ENCODE measurements around the gene OSBPL2. TPM values are rescaled to one million over a fixed set of nuclear protein-coding genes. Genes with fewer than 3 reads are reported as not detected.

The OSBPL2 gene
- total and polyA plus RNA-seq, 7 experiments from 2014 or later = 14.6 to 80.8 (median 58.3) TPM

- Histone ChIP-seq H3K27me3 (ENCODE audit: control insufficient read depth in 2 of 2, insufficient read depth in 2 of 2, low read length in 2 of 2) (no peaks in the 10 kb centered on the region), H3K36me3 (ENCODE audit: control insufficient read depth in 2 of 3, insufficient read depth in 3 of 3, low read length in 3 of 3) (peaks cover 0 to 17% (median 4%) of the 10 kb centered on the region in 3 experiments), H3K9me3 (ENCODE audit: control insufficient read depth in 2 of 3, low read length in 3 of 3) (no peaks in the 10 kb centered on the region), H3K4me3 (ENCODE audit: low read length) (no peak overlapping the region), H3K4me1 (ENCODE audit: control insufficient read depth in 2 of 2, insufficient read depth in 2 of 2, low read length in 2 of 2) (no peaks in the 10 kb centered on the region), H3K27ac (ENCODE audit: low read depth, low read length) (no peak overlapping the region)
- intact Hi-C loops (cut with micrococcal nuclease) = no loop called here
- H3K9me3 Mint-ChIP-seq = no peaks in the 10 kb centered on the region
- H3K27ac Mint-ChIP-seq = no peak overlapping the region
- peaks cover 0 to 8% (median 3%) of the 10 kb centered on the region in 5 donors for H3K36me3 Mint-ChIP-seq
- DNase-seq (no peak), ATAC-seq (no peak)
- H3K4me1 Mint-ChIP-seq = no peaks in the 10 kb centered on the region
- H3K4me3 Mint-ChIP-seq = no peak overlapping the region
- CTCF ChIA-PET = no interaction called here
- POLR2A ChIA-PET = no interaction called here
- no peaks in the 10 kb centered on the region for H3K27me3 Mint-ChIP-seq
Measured at GRCh38 chr20:62312662-62312977, 74.3 kb downstream of the OSBPL2 start.

- H3K9me3 ChIP-seq (ENCODE audit: control insufficient read depth in 2 of 3, low read length in 3 of 3) = no peaks in the 10 kb centered on the region
- intact Hi-C loops (cut with micrococcal nuclease) = no loop called here
- no peak overlapping the region for H3K27ac ChIP-seq (ENCODE audit: low read depth, low read length)
- no peaks in the 10 kb centered on the region for H3K4me1 ChIP-seq (ENCODE audit: control insufficient read depth in 2 of 2, insufficient read depth in 2 of 2, low read length in 2 of 2)
- no peaks in the 10 kb centered on the region for H3K27me3 Mint-ChIP-seq
- H3K4me3 Mint-ChIP-seq = no peak overlapping the region
- H3K27me3 ChIP-seq (ENCODE audit: control insufficient read depth in 2 of 2, insufficient read depth in 2 of 2, low read length in 2 of 2) = no peaks in the 10 kb centered on the region
- no peaks in the 10 kb centered on the region for H3K9me3 Mint-ChIP-seq
- DNase-seq = no peak
- ChIA-PET POLR2A (no interaction called here), CTCF (no interaction called here)
- peaks cover 0 to 13% (median 4%) of the 10 kb centered on the region in 3 experiments for H3K36me3 ChIP-seq (ENCODE audit: control insufficient read depth in 2 of 3, insufficient read depth in 3 of 3, low read length in 3 of 3)
- no peaks in the 10 kb centered on the region for H3K4me1 Mint-ChIP-seq
- H3K36me3 Mint-ChIP-seq = peaks cover 0 to 8% (median 3%) of the 10 kb centered on the region in 5 donors
- ATAC-seq = no peak
- no peak overlapping the region for H3K27ac Mint-ChIP-seq
- H3K4me3 ChIP-seq (ENCODE audit: low read length) = no peak overlapping the region
Measured at GRCh38 chr20:62313021-62313420, 74.7 kb downstream of the OSBPL2 start.

- no peaks in the 10 kb centered on the region for H3K9me3 Mint-ChIP-seq
- ChIA-PET POLR2A (no interaction called here), CTCF (no interaction called here)
- H3K27me3 Mint-ChIP-seq = no peaks in the 10 kb centered on the region
- ATAC-seq (no peak), DNase-seq (no peak)
- no peaks in the 10 kb centered on the region for H3K4me1 Mint-ChIP-seq
- no peak overlapping the region for H3K4me3 Mint-ChIP-seq
- H3K27me3 ChIP-seq (ENCODE audit: control insufficient read depth in 2 of 2, insufficient read depth in 2 of 2, low read length in 2 of 2) = no peaks in the 10 kb centered on the region
- no peaks in the 10 kb centered on the region for H3K9me3 ChIP-seq (ENCODE audit: control insufficient read depth in 2 of 3, low read length in 3 of 3)
- H3K4me1 ChIP-seq (ENCODE audit: control insufficient read depth in 2 of 2, insufficient read depth in 2 of 2, low read length in 2 of 2) = no peaks in the 10 kb centered on the region
- H3K36me3 ChIP-seq (ENCODE audit: control insufficient read depth in 2 of 3, insufficient read depth in 3 of 3, low read length in 3 of 3) = peaks cover 0 to 6% (median 0%) of the 10 kb centered on the region in 3 experiments
- H3K27ac ChIP-seq (ENCODE audit: low read depth, low read length) = no peak overlapping the region
- no peak overlapping the region for H3K27ac Mint-ChIP-seq
- intact Hi-C loops (cut with micrococcal nuclease) = no loop called here
- H3K4me3 ChIP-seq (ENCODE audit: low read length) = no peak overlapping the region
- H3K36me3 Mint-ChIP-seq = peaks cover 0 to 3% (median 0%) of the 10 kb centered on the region in 5 donors
Measured at GRCh38 chr20:62313460-62314338, 75.4 kb downstream of the OSBPL2 start.

GRCh38 chr20:62314339-62314638, 76.0 kb downstream of the OSBPL2 start:
- intact Hi-C loops (cut with micrococcal nuclease) = no loop called here
- Mint-ChIP-seq H3K4me1 (no peaks in the 10 kb centered on the region), H3K9me3 (no peaks in the 10 kb centered on the region), H3K27me3 (no peaks in the 10 kb centered on the region), H3K27ac (no peak overlapping the region), H3K36me3 (no peaks in the 10 kb centered on the region), H3K4me3 (no peak overlapping the region)
- Histone ChIP-seq H3K9me3 (ENCODE audit: control insufficient read depth in 2 of 3, low read length in 3 of 3) (no peaks in the 10 kb centered on the region), H3K27me3 (ENCODE audit: control insufficient read depth in 2 of 2, insufficient read depth in 2 of 2, low read length in 2 of 2) (no peaks in the 10 kb centered on the region), H3K4me3 (ENCODE audit: low read length) (no peak overlapping the region), H3K4me1 (ENCODE audit: control insufficient read depth in 2 of 2, insufficient read depth in 2 of 2, low read length in 2 of 2) (no peaks in the 10 kb centered on the region), H3K36me3 (ENCODE audit: control insufficient read depth in 2 of 3, insufficient read depth in 3 of 3, low read length in 3 of 3) (peaks cover 0 to under 1% (median 0%) of the 10 kb centered on the region in 3 experiments), H3K27ac (ENCODE audit: low read depth, low read length) (no peak overlapping the region)
- POLR2A ChIA-PET = no interaction called here
- no peak for ATAC-seq
- CTCF ChIA-PET = no interaction called here
- no peak for DNase-seq

GRCh38 chr20:62314711-62315302, 76.5 kb downstream of the OSBPL2 start:
- no peak for DNase-seq
- H3K27me3 ChIP-seq (ENCODE audit: control insufficient read depth in 2 of 2, insufficient read depth in 2 of 2, low read length in 2 of 2) = no peaks in the 10 kb centered on the region
- H3K27ac Mint-ChIP-seq = no peak overlapping the region
- intact Hi-C loops (cut with micrococcal nuclease) = no loop called here
- no peak overlapping the region for H3K4me3 Mint-ChIP-seq
- H3K9me3 ChIP-seq (ENCODE audit: control insufficient read depth in 2 of 3, low read length in 3 of 3) = no peaks in the 10 kb centered on the region
- no peaks in the 10 kb centered on the region for H3K27me3 Mint-ChIP-seq
- ChIA-PET POLR2A (no interaction called here), CTCF (interaction anchor here (0.6 kb wide), 1 partner anchor 600 kb away, joined by 3 read pairs; no protein-coding TSS in a partner anchor)
- H3K36me3 ChIP-seq (ENCODE audit: control insufficient read depth in 2 of 3, insufficient read depth in 3 of 3, low read length in 3 of 3) = no peaks in the 10 kb centered on the region
- no peaks in the 10 kb centered on the region for H3K4me1 ChIP-seq (ENCODE audit: control insufficient read depth in 2 of 2, insufficient read depth in 2 of 2, low read length in 2 of 2)
- no peaks in the 10 kb centered on the region for H3K9me3 Mint-ChIP-seq
- H3K27ac ChIP-seq (ENCODE audit: low read depth, low read length) = no peak overlapping the region
- no peak overlapping the region for H3K4me3 ChIP-seq (ENCODE audit: low read length)
- no peaks in the 10 kb centered on the region for H3K4me1 Mint-ChIP-seq
- ATAC-seq = no peak
- no peaks in the 10 kb centered on the region for H3K36me3 Mint-ChIP-seq

- Mint-ChIP-seq H3K9me3 (no peaks in the 10 kb centered on the region), H3K27ac (no peak overlapping the region), H3K36me3 (no peaks in the 10 kb centered on the region), H3K4me3 (no peak overlapping the region), H3K4me1 (peaks cover 0 to 2% (median 0%) of the 10 kb centered on the region in 7 donors), H3K27me3 (no peaks in the 10 kb centered on the region)
- no peaks in the 10 kb centered on the region for H3K4me1 ChIP-seq (ENCODE audit: control insufficient read depth in 2 of 2, insufficient read depth in 2 of 2, low read length in 2 of 2)
- H3K4me3 ChIP-seq (ENCODE audit: low read length) = no peak overlapping the region
- H3K9me3 ChIP-seq (ENCODE audit: control insufficient read depth in 2 of 3, low read length in 3 of 3) = no peaks in the 10 kb centered on the region
- no peaks in the 10 kb centered on the region for H3K36me3 ChIP-seq (ENCODE audit: control insufficient read depth in 2 of 3, insufficient read depth in 3 of 3, low read length in 3 of 3)
- ChIA-PET POLR2A (no interaction called here), CTCF (no interaction called here)
- intact Hi-C loops (cut with micrococcal nuclease) = no loop called here
- H3K27ac ChIP-seq (ENCODE audit: low read depth, low read length) = no peak overlapping the region
- DNase-seq (no peak), ATAC-seq (no peak)
- H3K27me3 ChIP-seq (ENCODE audit: control insufficient read depth in 2 of 2, insufficient read depth in 2 of 2, low read length in 2 of 2) = no peaks in the 10 kb centered on the region
Measured at GRCh38 chr20:62315773-62316172, 77.5 kb downstream of the OSBPL2 start.
